Measurements from ENCODE around the gene UBE2O.
"Not testable (repeated sequence)": the region's sequence is repeated elsewhere in the genome, so short reads cannot be mapped to it uniquely, and the experiment has no call there.

Gene UBE2O

GRCh38 chr17:76370261-76370993 is 82.5 kb downstream of the UBE2O start:
- DNase-seq (ENCODE audit: low spot score): no peak

- no peak for DNase-seq (ENCODE audit: low spot score)
Observed at GRCh38 chr17:76369804-76370203, 83.1 kb downstream of the UBE2O start.

- DNase-seq (ENCODE audit: low spot score): no peak
Observed at GRCh38 chr17:76369379-76369778, 83.6 kb downstream of the UBE2O start.

- no peak for DNase-seq (ENCODE audit: low spot score)
Observed at GRCh38 chr17:76368545-76368944, 84.4 kb downstream of the UBE2O start.

GRCh38 chr17:76367642-76368041 is 85.3 kb downstream of the UBE2O start:
- DNase-seq (ENCODE audit: low spot score): no peak

GRCh38 chr17:76366247-76366646 is 86.7 kb downstream of the UBE2O start:
- DNase-seq (ENCODE audit: low spot score): no peak

- no peak for DNase-seq (ENCODE audit: low spot score)
Observed at GRCh38 chr17:76365256-76365903, 87.6 kb downstream of the UBE2O start.

- DNase-seq (ENCODE audit: low spot score): no peak
Observed at GRCh38 chr17:76363107-76363842, 89.7 kb downstream of the UBE2O start.

- DNase-seq (ENCODE audit: low spot score): no peak
Observed at GRCh38 chr17:76360461-76360860, 92.5 kb downstream of the UBE2O start.

GRCh38 chr17:76359776-76360175 is 93.2 kb downstream of the UBE2O start:
- DNase-seq (ENCODE audit: low spot score): not testable (repeated sequence)

GRCh38 chr17:76359375-76359774 is 93.6 kb downstream of the UBE2O start:
- DNase-seq (ENCODE audit: low spot score): no peak

- DNase-seq (ENCODE audit: low spot score): no peak
Observed at GRCh38 chr17:76357597-76358158, 95.3 kb downstream of the UBE2O start.

- no peak for DNase-seq (ENCODE audit: low spot score)
Observed at GRCh38 chr17:76356803-76357456, 96.0 kb downstream of the UBE2O start.

- no peak for DNase-seq (ENCODE audit: low spot score)
Observed at GRCh38 chr17:76354747-76355310, 98.1 kb downstream of the UBE2O start.

- DNase-seq (ENCODE audit: low spot score): no peak
Observed at GRCh38 chr17:76354317-76354729, 98.6 kb downstream of the UBE2O start.

- DNase-seq (ENCODE audit: low spot score): peak; percentile 92
Observed at GRCh38 chr17:76353599-76354316, 99.2 kb downstream of the UBE2O start, which contains the start of gene PRPSAP1. Gene PRPSAP1 (minus strand): TSS chr17:76353916. CDS start chr17:76353703, 213 bp downstream.

- DNase-seq (ENCODE audit: low spot score): peak; percentile 18
Observed at GRCh38 chr17:76353004-76353598, 99.9 kb downstream of the UBE2O start.

- no peak for DNase-seq (ENCODE audit: low spot score)
Observed at GRCh38 chr17:76351526-76352071, 101.4 kb downstream of the UBE2O start.

- DNase-seq (ENCODE audit: low spot score): no peak
Observed at GRCh38 chr17:76350463-76350862, 102.5 kb downstream of the UBE2O start.

- DNase-seq (ENCODE audit: low spot score): not testable (repeated sequence)
Observed at GRCh38 chr17:76346936-76347335, 106.0 kb downstream of the UBE2O start.

All from globus pallidus (tissue), 1 donor.